NCI-H146 treated with DMSO at 0.1 percent for 48 hours (cell line): ENCODE measurements around the gene MYO9A.

Source experiments
- DNase-seq: peaks from one replicate; lab custom pipeline; 2025; ENCODE audit not compliant: unreplicated experiment; lab: John Stamatoyannopoulos, UW

MYO9A gene

DNA sequence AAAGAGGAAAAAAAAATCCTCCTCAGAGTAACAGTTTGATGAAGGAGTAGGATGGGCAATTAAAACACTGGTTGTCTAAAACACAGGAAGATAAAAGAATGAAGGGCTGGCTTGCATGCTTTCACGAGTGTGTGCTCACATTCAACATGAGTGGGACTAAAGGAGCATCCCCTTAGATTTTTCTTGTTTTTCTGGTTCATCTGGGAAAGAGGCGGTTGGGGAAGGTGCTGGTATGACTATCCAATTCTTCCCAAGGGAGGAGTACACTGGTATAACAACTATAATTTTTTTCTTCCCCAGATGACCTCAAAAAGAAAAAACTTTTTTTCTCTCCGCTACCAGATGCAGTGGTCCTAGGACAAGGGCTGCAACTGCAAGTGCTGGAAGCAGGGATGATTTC lies 143.7 kb downstream of the MYO9A start:
- no peak for DNase-seq

DNA sequence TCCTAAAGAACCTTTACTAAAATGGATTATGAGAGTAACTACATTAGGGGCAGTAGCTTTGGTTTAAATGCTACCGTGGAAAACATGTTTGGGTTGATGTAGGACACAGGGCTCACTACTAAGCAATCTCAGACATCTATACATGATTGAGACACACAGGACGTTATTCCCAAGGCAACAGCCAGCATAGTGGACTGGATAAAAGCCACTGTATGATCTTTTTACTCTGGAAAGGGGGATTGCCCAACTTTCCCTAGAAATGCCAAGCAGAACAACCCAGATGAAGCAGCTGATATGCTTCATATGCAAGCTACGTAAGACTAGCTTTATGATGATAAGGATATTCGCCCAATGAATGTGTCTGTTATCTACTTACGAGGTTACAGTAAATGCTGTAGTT lies 144.6 kb downstream of the MYO9A start:
- DNase-seq: no peak

DNA sequence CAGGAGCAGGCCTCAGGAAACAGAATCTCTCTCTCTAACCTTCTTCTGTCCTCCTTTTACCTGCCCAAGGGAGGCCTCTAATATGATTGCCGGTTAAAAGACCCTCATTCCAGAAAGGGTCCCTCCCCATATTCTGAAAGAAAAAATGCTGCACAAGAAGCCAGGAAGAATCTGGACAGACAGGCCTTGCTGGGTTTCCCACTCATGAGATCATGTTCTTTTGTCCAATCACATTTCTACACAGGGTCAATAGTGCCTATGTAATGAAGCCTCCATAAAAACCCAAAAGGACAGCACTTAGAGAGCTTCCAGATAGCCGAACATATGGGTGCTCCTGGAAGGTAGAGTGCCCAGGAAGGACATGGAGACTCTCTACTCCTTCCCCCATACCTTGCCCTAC lies 146.0 kb downstream of the MYO9A start:
- no peak for DNase-seq

DNA sequence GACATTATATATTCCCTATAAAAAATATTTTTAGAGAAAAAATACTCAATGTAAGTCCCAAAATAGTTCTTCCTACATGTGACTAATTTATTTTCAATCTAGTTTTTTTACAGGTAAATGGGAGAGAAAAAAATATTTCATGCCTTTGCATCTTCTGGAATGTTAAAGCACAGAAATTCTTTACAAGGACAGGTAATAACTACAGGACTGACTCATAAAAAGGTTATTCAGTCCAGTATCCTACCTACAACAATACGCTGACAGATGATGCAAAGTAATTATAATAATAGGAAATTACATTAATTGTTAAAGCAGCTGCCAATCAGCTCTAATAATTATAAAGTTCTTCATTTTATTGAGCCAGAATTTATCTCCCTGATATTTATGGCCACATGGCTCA lies 147.5 kb downstream of the MYO9A start:
- DNase-seq: no peak

DNA sequence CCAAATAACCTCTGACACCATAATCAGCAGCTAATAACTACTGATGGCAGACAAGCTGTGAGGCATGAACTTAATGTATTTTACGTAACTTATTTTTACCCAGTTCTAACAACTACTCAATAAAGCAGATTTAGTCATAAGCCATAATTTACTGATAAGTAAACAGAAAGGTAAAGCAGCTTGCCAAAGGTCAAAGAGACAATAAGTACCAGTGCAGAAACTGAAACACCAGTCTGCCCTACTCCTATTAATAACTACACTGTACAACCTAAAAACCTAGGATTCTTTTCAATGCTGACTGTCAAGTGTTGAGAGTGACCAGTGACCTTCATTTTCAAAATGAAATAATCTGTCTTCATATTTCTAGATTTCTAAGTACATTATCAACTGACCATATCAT lies 155.4 kb downstream of the MYO9A start:
- no peak for DNase-seq

DNA sequence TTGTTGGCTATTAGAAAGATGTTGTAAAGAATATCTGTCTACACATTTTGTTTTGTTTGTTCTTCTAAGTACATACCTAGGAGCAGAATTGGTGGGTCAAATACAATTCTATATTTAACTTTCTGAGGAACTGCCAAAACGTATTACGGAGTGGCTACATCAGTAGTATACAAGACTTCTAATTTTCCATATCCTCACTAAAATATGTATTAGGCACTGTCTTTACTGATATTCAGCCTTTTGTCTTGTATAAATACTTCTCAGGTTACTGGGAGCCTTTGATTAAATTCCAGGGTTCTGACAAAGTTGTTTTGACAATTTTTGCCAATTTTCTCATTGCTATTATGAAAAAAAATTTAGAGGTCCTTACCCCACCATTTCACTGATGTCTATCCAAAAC lies 160.9 kb downstream of the MYO9A start:
- DNase-seq: no peak

DNA sequence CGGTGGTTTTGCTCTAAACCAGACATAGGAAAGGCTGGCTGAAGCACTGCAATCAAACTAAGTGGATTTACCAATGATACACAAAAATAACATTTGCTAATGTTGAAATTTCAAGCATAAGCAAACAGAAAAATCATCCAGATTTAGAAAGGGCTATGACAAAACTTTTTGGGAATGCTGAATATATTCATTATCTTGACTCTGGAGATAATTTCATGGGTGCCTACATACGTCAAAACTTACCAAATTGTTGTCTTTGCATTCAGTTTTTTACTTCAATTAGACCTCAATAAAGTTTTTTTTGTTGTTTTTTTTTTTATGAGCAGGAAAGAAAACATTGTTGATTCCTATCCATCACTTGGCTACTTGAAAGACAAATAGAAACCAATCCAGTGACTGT lies 166.8 kb downstream of the MYO9A start:
- DNase-seq: no peak

DNA sequence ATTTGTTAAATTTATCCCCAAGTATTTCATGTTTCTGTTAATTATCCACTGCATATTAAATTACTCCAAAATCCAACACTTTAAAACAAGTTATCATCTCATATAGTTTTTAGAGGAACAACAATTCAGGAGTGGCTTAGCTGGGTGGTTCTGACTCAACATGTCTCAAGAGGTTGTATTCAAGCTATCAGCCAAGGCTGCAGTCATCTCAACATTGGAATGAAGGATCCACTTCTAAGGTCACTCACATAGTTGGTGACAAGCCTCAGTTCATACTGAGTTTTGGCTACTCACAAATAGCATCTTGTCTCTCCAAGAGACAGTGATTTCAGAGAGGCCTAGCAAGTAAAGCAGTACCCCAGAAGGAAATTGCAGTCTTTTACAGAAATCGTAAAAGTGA lies 172.9 kb downstream of the MYO9A start:
- no peak for DNase-seq

DNA sequence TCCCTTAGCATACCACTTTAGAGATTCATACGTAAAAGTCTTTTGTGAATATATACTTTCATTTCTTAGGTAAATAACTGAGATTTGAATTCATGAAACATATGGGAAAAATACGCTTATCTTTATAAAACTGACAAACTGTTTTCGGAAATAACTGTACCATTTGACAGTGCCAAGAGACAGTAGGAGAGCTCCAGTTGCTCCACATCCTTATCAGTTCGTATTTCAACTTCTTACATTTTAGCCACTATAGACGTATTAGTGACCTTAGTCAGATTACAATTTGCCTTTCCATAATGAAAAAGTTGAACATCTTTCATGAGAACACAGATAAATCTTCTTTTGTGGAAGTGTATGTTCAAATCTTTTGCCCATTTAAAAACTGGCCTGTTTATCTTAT lies 174.1 kb downstream of the MYO9A start:
- no peak for DNase-seq

DNA sequence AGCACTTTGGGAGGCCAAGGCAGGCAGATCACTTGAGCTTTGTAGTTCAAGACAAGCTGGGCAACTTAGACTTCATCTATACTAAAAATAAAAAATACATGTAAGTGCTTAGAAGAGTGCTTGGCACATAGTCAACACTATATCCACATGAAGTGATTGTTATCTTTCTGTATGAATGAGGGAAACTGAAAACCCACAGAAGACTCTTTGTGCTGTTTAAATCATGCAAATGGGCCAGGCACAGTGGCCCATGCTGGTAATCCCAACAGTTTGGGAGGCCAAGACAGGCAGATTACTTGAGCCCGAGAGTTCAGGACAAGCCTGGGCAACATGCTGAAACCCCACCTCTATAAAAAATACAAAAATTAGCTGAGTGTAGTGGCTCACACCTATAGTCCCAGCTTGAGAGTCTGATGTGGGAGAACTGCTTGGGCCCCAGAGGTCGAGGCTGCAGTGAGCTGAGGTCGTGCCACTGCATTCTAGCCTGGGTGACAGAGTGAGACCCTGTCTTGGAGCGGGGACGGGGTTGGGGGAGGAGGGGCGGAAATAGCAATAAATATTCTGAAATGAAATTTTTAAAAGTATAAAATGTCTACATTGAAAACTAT lies 177.9 kb downstream of the MYO9A start:
- DNase-seq: no peak

DNA sequence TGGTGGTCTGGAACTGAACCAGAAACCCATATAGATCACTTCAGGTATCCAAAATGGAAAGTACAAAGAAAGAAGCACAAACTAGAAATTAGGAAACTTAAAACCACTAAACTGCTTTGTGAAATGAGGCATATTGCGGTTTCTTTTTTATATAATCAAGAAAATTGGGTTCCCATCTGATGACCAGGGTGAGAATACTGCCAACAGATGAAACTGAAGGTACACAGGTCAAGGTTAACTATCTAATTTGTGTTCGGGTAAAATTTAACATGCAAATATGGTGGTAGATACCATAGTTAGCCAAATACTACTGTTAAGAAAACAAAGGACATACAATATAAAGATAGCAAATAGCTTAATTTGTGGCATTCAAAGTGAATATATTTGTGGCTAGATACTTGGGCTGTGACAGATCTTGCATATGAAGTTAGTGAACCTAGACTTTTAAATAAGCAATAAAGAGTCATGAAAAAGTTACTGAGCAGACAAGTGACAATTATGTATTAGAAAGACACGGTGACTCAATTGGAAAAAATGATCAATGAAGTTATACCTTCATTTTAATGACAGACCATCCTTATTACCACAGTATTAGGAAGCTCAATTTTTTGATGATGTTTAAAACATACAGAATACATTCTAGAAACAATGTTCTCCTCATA lies 180.2 kb downstream of the MYO9A start:
- no peak for DNase-seq

DNA sequence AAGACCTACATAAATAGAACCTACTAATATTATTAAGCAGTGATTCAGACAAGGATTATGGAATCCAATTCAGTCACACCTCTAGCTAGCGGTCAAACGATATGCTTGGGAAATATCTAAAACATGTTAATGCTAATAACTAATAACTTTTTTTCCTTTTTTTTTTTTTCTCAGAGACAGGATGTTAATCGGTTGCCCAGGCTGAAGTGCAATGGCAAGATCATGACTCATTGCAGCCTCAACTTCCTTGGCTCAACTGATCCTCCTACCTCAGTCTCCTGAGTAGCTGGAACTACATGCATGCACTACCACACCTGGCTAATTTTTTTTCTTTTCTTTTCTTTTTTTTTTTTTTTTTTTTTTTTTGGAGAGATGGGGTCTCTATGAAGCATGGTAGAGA lies 183.5 kb downstream of the MYO9A start:
- DNase-seq: no peak

DNA sequence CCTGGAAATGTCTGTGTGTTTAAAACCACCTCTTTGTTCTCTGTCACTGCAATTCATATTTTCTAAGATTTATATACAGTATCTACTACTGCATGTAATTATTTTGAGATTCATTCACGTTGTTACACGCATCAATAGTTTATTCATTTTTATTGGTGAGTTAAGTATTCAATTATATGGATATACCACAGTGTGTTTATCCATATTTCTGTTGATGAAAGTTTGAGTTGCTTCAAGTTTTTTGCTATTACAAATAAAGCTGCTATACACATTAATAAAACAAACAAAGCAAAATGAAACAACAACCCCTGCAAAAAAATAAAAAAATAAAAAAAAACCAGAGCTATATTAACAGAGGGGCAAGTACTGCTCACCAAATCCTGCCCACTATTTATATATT lies 185.3 kb downstream of the MYO9A start:
- no peak for DNase-seq

DNA sequence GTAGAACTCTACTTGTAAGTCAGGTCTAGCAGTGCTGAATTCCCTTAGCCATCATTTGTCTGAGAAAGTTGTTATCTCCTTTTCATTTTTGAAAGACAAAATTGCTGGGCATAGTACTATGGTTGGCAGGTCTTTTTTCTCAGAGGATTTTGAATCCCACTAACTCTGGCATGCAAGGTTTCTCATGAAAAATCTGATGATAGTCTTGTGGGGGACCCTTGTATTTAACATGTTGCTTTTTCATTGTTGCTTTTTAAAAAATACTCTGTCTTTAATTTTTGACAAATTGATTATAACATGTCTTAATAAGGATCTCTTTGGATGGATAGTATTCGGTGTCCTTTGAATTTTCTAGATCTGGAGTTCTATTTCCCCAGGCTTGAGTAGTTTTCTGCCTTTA lies 186.7 kb downstream of the MYO9A start:
- DNase-seq: no peak

DNA sequence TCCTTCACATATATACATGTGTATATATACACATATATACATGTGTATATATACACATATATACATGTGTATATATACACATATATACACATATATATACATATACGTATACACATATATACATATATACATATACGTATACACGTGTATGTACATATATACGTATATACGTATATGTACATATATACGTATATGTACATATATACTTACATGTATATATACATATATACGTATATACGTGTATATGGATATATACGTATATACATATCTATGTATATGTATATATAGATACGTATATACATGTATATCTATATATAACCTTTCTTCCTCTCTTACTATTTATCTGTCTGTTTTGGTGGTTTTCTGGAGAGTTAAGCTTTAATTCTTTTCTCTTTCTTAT lies 192.8 kb downstream of the MYO9A start:
- no peak for DNase-seq

DNA sequence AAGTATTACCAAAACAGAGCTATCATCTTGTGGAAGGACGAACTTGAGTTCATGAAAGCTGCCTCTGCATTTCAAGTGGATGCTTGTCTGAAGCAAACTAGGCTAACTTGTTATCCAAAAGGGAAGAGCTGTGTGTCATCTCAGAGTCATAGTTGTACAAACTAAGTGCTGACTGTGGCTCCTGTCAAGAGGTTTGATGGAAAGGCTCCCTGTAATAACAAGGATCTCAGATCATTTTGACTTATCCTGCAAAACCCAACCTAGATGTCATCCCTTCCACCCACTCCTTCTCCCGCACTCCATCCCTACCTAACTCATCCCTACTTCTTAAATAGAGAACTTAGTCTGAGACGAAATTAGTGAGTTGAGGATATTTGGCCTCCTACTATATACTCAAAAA lies 196.8 kb downstream of the MYO9A start:
- DNase-seq: no peak

DNA sequence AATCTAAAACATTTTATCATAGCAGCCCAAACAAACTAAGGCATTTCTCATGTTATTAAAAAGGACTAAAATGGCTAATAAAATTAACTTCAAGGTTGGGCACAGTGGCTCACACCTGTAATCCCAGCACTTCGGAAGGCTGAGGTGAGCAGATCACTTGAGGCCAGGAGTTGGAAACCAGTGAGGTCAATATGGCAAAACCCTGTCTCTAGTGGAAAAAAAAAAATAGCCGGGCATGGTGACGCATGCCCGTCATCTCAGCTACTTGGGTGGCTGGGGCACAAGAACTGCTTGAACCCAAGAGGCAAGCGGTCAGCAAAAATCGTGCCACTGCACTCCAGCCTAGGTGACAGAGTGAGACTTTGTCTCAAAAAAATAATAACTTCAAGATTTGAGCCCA lies 197.4 kb downstream of the MYO9A start:
- no peak for DNase-seq

DNA sequence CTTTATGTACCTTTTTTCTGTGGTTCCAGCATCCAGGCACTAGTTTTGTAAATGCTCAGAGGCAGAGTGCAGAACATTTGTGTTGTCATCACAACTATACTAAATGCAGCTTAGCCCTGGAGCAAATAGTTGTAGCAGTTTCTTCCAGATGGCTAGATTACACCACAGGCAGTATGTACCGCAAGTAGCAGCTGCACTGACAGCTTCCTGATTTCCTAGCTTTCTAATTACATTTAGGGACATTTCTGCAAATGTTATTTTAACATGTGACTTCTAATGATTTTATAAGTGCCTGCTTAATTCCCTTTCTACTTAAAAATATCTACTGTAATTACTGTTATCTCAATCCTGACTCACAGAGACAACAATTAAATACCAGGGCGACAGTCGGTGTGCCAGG lies 201.1 kb downstream of the MYO9A start:
- peak; percentile 9 for DNase-seq

DNA sequence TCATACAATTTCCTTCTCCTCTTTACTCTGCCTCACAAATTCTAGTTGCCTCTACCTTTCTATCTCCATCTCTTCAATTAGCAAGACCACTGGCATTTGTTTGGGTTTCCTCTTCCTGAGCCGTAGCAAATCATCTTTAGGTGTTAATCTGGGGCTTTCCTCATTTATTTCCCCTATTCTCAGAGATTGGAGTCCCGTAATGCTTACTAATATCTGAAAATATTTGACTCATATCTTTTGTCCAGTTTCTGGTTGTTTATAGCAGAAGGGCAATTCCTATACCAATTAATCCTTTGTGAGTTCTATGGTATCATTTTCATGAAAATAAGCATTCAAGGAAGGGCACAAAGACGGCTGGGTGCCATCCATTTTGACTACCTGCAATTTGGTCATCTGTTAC lies 203.9 kb downstream of the MYO9A start:
- DNase-seq: peak; percentile 19

DNA sequence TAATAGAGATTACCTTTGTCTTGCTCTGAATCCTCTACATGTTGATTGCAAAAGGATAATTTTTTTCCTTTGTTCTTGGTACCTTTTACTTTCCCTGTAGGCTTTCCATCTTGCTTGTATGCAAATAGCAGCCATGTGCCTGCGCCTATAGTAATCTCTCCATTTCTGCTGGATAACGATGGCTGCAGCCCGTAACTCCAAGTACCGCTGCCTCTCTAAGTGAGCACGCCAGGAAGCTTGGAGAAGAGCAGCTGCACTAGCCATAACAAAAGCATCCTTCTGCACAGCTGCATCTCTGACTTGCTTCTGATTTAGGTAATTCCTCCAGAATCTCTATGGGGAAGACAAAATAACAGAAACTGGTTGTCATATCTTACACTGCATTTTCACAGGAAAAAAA lies 218.3 kb downstream of the MYO9A start:
- no peak for DNase-seq

DNA sequence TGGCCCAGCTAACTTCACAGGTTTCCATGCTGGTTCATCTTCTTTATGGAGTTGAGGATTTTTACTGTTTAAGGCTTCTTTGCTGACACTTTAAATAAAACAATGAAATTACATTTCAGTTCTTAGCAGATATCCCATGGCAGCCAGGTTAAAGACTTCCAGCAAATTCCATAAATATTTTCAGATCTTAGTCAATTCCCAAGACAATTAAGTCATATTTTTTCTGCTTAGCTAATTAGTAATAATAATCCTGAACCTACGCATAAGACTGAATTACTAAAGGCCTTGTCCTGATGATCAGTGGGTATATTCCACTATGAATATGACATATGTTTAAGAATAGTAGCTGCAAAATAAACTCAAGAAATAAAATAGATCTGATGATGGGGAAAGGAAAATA lies 224.3 kb downstream of the MYO9A start:
- no peak for DNase-seq

DNA sequence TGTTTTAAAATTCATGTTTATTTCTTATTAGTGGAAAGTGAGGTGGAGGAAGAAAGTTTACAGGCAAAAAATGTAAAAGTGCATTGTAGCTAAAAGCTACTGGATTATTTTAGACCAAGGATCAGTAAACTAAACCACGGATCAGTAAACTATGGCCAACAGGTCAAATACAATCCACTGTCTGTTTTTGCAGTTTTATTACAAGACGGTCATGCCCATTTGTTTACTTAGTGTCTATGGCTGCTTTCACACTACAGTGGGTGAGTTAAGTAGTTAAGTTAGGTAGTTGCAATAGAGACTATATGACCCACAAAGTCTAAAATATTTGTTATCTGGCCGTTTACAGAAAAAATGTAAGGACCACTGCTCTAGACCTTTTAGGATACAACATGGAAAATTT lies 225.6 kb downstream of the MYO9A start:
- no peak for DNase-seq

DNA sequence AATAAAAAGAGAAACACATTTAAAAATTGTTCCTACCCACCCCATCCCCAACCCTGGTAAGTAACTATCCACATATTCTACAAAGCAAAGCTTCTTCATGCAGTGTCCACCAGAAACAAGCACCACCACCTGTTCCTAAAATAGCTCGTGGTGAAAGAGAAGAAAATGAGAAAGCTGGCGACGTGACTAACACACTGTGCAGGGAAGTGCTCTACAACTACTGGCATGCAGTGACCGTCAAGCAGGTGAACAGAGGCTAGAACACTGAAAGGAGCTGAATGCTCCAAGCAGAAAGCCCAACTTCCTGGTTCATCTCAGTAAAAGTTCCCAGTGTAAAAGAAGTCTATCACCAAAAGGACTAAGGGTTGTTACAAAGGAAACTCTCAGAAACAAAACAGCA lies 226.9 kb downstream of the MYO9A start:
- no peak for DNase-seq
